RWPE2 (cell line): Measurements from ENCODE around the gene GSK3B.
A peak's percentile ranks its signal among the peaks of the same experiment; 100 is the strongest.

Experiments used
- ATAC-seq: fragments of 200-7000 bp; cut with Tn5 transposase; 3 replicates; pipeline ENCODE4 v1.9.1; 2021; ENCODE audit warnings: low read depth
- DNase-seq: peaks from one replicate; pipeline ENCODE4 v3.0.0-alpha.2; 2020; ENCODE audit warnings: low spot score
- H3K27ac ChIP-seq: fragments of 450-650 bp; 2 replicates; pipeline ENCODE4 v1.5.1; 2017; ENCODE audit warnings: mild to moderate bottlenecking; ENCODE audit not compliant: poor library complexity, severe bottlenecking
- H3K27me3 ChIP-seq: fragments of 250-450 bp; sonication (Bioruptor Pico); 2 replicates; pipeline ENCODE4 v1.5.1; 2021; ENCODE audit warnings: mild to moderate bottlenecking, moderate library complexity; ENCODE audit not compliant: insufficient read depth, poor library complexity, severe bottlenecking
- H3K36me3 ChIP-seq: fragments of 250-450 bp; sonication (Bioruptor Pico); 2 replicates; pipeline ENCODE4 v1.5.1; 2020; ENCODE audit warnings: low read depth, mild to moderate bottlenecking, moderate library complexity
- H3K4me1 ChIP-seq: fragments of 250-450 bp; sonication (Bioruptor Pico); 2 replicates; pipeline ENCODE4 v1.5.1; 2021; ENCODE audit warnings: mild to moderate bottlenecking, moderate library complexity; ENCODE audit not compliant: insufficient read depth, poor library complexity, severe bottlenecking
- H3K4me3 ChIP-seq: fragments of 250-450 bp; sonication (Bioruptor Pico); 2 replicates; pipeline ENCODE4 v1.5.1; 2021; ENCODE audit warnings: mild to moderate bottlenecking, moderate library complexity; ENCODE audit not compliant: severe bottlenecking
- H3K9me3 ChIP-seq: fragments of 250-450 bp; sonication (Bioruptor Pico); 2 replicates; pipeline ENCODE4 v1.5.1; 2021; ENCODE audit warnings: mild to moderate bottlenecking, moderate library complexity; ENCODE audit not compliant: severe bottlenecking
- CTCF ChIP-seq: fragments of 450-650 bp; IDR thresholded peaks from one replicate; pipeline ENCODE4 v1.5.1; 2017; ENCODE audit warnings: mild to moderate bottlenecking, moderate library complexity; ENCODE audit not compliant: poor library complexity, severe bottlenecking

GSK3B gene

GRCh38 chr3:119976214-119976613, 118.0 kb downstream of the GSK3B start:
- Histone ChIP-seq H3K27me3 (no peaks in the 10 kb centered on the region), H3K36me3 (peaks cover 20% of the 10 kb centered on the region), H3K9me3 (no peaks in the 10 kb centered on the region), H3K4me1 (peaks cover 47% of the 10 kb centered on the region), H3K27ac (peak overlapping the region; percentile 23), H3K4me3 (no peak overlapping the region)
- ATAC-seq (no peak), DNase-seq (no peak)
- no peak for TF ChIP-seq CTCF

- no peak for TF ChIP-seq CTCF
- no peak for DNase-seq
- H3K27ac ChIP-seq = peak overlapping the region; percentile 23
These were observed 119.6 kb downstream of the GSK3B start for GRCh38 chr3:119974656-119975055.

GRCh38 chr3:119973018-119973646, 121.1 kb downstream of the GSK3B start:
- no peaks in the 10 kb centered on the region for H3K27me3 ChIP-seq
- ATAC-seq (peak; percentile 69), DNase-seq (no peak)
- H3K4me3 ChIP-seq = no peak overlapping the region
- peaks cover 21% of the 10 kb centered on the region for H3K36me3 ChIP-seq
- H3K4me1 ChIP-seq = peaks cover 61% of the 10 kb centered on the region
- no peak for TF ChIP-seq CTCF
- peak overlapping the region; percentile 23 for H3K27ac ChIP-seq
- H3K9me3 ChIP-seq = no peaks in the 10 kb centered on the region

More at GRCh38 chr3:119974656-119975055, 119.6 kb downstream of the GSK3B start:
- Histone ChIP-seq H3K4me3 (no peak overlapping the region), H3K27me3 (no peaks in the 10 kb centered on the region), H3K4me1 (peaks cover 61% of the 10 kb centered on the region), H3K36me3 (peaks cover 21% of the 10 kb centered on the region), H3K9me3 (no peaks in the 10 kb centered on the region)
- peak; percentile 49 for ATAC-seq

- no peak overlapping the region for H3K4me3 ChIP-seq
- ATAC-seq (peak; percentile 80), DNase-seq (no peak)
- H3K27ac ChIP-seq = no peak overlapping the region
- no peaks in the 10 kb centered on the region for H3K27me3 ChIP-seq
- H3K4me1 ChIP-seq = peaks cover 30% of the 10 kb centered on the region
- no peak for TF ChIP-seq CTCF
- H3K36me3 ChIP-seq = peaks cover 15% of the 10 kb centered on the region
- no peaks in the 10 kb centered on the region for H3K9me3 ChIP-seq
These were observed 124.5 kb downstream of the GSK3B start for GRCh38 chr3:119969759-119970158.

GRCh38 chr3:119967353-119968006, 126.8 kb downstream of the GSK3B start:
- Histone ChIP-seq H3K9me3 (no peaks in the 10 kb centered on the region), H3K36me3 (peaks cover 19% of the 10 kb centered on the region), H3K4me3 (no peak overlapping the region), H3K27ac (no peak overlapping the region), H3K4me1 (peaks cover 18% of the 10 kb centered on the region), H3K27me3 (no peaks in the 10 kb centered on the region)
- no peak for TF ChIP-seq CTCF
- DNase-seq (no peak), ATAC-seq (no peak)
